ENCODE results near the gene F2R.
"Not testable (repeated sequence)": the region's sequence is repeated elsewhere in the genome, so short reads cannot be mapped to it uniquely, and the experiment has no call there.

The F2R gene

GRCh38 chr5:76735762-76736545 lies 20.0 kb downstream of the F2R start:
- no peaks in the 10 kb centered on the region for H3K9me3 ChIP-seq (replicated peaks; ENCODE audit: insufficient read depth, low read length)
- H2AFZ ChIP-seq (ENCODE audit: low read length), result no peak overlapping the region
- no peaks in the 10 kb centered on the region for H3K9me2 ChIP-seq (replicated peaks; ENCODE audit: insufficient read depth, low read length)
- no peak overlapping the region for H3K9ac ChIP-seq (ENCODE audit: low read length)
- H3K4me1 ChIP-seq (ENCODE audit: low read length), result peaks cover 38% of the 10 kb centered on the region
- H3K4me2 ChIP-seq (ENCODE audit: low read depth, low read length), result no peak overlapping the region
- no peaks in the 10 kb centered on the region for H4K20me1 ChIP-seq (ENCODE audit: insufficient read depth, low read length)
- no peaks in the 10 kb centered on the region for H3K79me2 ChIP-seq (ENCODE audit: low read length)
- no peaks in the 10 kb centered on the region for H3K36me3 ChIP-seq (replicated peaks; ENCODE audit: insufficient read depth, low read length)
- no peak overlapping the region for H3K4me3 ChIP-seq (ENCODE audit: low read length)
- TF ChIP-seq EZH2phosphoT487 (IDR thresholded peaks at IDR 0.05; ENCODE audit: low read length) (no peak), EZH2 (optimal IDR thresholded peaks at IDR 0.05; ENCODE audit: low read depth, low read length) (no peak)
- TF ChIP-seq, protein P1, sequence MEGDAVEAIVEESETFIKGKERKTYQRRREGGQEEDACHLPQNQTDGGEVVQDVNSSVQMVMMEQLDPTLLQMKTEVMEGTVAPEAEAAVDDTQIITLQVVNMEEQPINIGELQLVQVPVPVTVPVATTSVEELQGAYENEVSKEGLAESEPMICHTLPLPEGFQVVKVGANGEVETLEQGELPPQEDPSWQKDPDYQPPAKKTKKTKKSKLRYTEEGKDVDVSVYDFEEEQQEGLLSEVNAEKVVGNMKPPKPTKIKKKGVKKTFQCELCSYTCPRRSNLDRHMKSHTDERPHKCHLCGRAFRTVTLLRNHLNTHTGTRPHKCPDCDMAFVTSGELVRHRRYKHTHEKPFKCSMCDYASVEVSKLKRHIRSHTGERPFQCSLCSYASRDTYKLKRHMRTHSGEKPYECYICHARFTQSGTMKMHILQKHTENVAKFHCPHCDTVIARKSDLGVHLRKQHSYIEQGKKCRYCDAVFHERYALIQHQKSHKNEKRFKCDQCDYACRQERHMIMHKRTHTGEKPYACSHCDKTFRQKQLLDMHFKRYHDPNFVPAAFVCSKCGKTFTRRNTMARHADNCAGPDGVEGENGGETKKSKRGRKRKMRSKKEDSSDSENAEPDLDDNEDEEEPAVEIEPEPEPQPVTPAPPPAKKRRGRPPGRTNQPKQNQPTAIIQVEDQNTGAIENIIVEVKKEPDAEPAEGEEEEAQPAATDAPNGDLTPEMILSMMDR (IDR thresholded peaks at IDR 0.05; ENCODE audit: low read length), result no peak
- H3K27ac ChIP-seq (ENCODE audit: low read length), result no peak overlapping the region
- H3F3A ChIP-seq (ENCODE audit: insufficient read depth, low read length), result peaks cover 35% of the 10 kb centered on the region
- no peak for DNase-seq
- H3K27me3 ChIP-seq (replicated peaks; ENCODE audit: insufficient read depth, low read length), result no peaks in the 10 kb centered on the region

DNA sequence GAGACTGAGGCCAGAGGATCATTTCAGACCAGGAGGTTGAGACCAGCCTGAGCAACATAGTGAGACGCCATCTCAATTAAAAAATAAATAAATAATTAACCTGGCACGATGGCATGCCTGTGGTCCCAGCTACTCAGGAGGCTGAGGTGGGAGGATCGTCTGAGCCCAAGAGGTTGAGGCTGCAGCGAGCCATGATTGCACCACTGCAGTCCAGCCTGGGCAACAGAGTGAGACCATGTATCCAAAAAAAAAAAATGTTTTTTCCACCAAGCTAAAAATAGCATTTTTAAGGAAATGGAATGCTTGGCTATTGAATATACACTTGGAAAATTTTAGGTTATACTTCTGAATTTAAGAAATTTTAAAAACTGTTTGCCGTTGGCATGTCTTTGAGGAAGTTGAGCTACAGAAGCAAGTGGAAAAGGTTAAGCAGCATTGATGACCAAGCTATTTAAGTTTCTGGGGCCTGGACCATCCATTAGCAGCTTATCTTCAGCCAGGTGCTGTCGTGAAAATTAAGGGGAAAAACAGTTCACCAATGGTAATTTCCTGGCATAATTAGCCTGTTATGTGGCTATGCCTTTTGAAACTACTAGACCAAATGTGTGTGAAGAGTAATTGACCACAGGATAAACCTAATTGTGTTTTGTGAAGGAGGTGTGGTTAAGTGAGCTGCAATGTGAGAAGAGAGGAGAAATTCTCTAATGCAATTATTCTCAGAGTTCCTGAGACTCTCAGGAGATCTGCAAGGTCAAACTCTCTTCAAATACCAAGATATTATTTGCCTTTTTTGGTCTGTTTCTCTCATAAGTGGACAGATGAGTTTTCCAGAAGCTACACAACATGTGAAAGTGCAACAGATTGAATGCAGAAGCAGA lies 21.0 kb downstream of the F2R start:
- H4K20me1 ChIP-seq (ENCODE audit: insufficient read depth, low read length), result no peaks in the 10 kb centered on the region
- DNase-seq, result peak; percentile 92
- H3K4me3 ChIP-seq (ENCODE audit: low read length), result no peak overlapping the region
- peak overlapping the region; percentile 97 for H3K27ac ChIP-seq (ENCODE audit: low read length)
- peak overlapping the region; percentile 48 for H3K9ac ChIP-seq (ENCODE audit: low read length)
- H3K9me2 ChIP-seq (replicated peaks; ENCODE audit: insufficient read depth, low read length), result no peaks in the 10 kb centered on the region
- H3K79me2 ChIP-seq (ENCODE audit: low read length), result no peaks in the 10 kb centered on the region
- H3K4me1 ChIP-seq (ENCODE audit: low read length), result peaks cover 45% of the 10 kb centered on the region
- no peaks in the 10 kb centered on the region for H3K36me3 ChIP-seq (replicated peaks; ENCODE audit: insufficient read depth, low read length)
- no peaks in the 10 kb centered on the region for H3K27me3 ChIP-seq (replicated peaks; ENCODE audit: insufficient read depth, low read length)
- no peaks in the 10 kb centered on the region for H3K9me3 ChIP-seq (replicated peaks; ENCODE audit: insufficient read depth, low read length)
- TF ChIP-seq EZH2 (optimal IDR thresholded peaks at IDR 0.05; ENCODE audit: low read depth, low read length) (no peak), EZH2phosphoT487 (IDR thresholded peaks at IDR 0.05; ENCODE audit: low read length) (no peak)
- TF ChIP-seq, protein P1 (IDR thresholded peaks at IDR 0.05; ENCODE audit: low read length), result no peak
- peak overlapping the region; percentile 55; the same call in 1 of the 2 replicates for H3K4me2 ChIP-seq (ENCODE audit: low read depth, low read length)
- H2AFZ ChIP-seq (ENCODE audit: low read length), result no peak overlapping the region
- H3F3A ChIP-seq (ENCODE audit: insufficient read depth, low read length), result peaks cover 44% of the 10 kb centered on the region

DNA sequence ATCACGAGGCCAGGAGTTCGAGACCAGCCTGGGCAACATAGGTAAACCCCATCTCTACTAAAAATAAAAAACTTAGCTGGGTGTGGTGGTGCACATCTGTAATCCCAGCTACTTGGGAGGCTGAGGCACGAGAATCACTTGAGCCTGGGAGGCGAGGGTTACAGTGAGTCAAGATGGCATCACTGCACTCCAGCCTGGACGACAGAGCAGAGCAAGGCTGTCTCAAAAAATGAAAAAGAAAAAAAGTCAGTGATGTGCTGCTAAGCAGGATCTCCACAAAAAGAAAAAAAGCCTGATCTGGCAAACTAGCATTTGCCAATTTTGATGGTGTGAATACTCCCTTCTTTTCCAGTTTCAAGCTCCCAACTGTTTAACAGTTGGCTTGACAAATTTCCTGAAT lies 21.9 kb downstream of the F2R start:
- no peaks in the 10 kb centered on the region for H3K36me3 ChIP-seq (replicated peaks; ENCODE audit: insufficient read depth, low read length)
- no peaks in the 10 kb centered on the region for H3K9me3 ChIP-seq (replicated peaks; ENCODE audit: insufficient read depth, low read length)
- H3K9ac ChIP-seq (ENCODE audit: low read length), result peak overlapping the region; percentile 48
- H3F3A ChIP-seq (ENCODE audit: insufficient read depth, low read length), result peaks cover 46% of the 10 kb centered on the region
- H3K4me2 ChIP-seq (ENCODE audit: low read depth, low read length), result peak overlapping the region; percentile 55
- H3K4me1 ChIP-seq (ENCODE audit: low read length), result peaks cover 47% of the 10 kb centered on the region
- H3K79me2 ChIP-seq (ENCODE audit: low read length), result no peaks in the 10 kb centered on the region
- H3K9me2 ChIP-seq (replicated peaks; ENCODE audit: insufficient read depth, low read length), result no peaks in the 10 kb centered on the region
- TF ChIP-seq, protein P1 (IDR thresholded peaks at IDR 0.05; ENCODE audit: low read length), result no peak
- TF ChIP-seq EZH2phosphoT487 (IDR thresholded peaks at IDR 0.05; ENCODE audit: low read length), result no peak
- TF ChIP-seq EZH2 (optimal IDR thresholded peaks at IDR 0.05; ENCODE audit: low read depth, low read length), result no peak
- DNase-seq, result no peak
- H3K27ac ChIP-seq (ENCODE audit: low read length), result peak overlapping the region; percentile 97
- H2AFZ ChIP-seq (ENCODE audit: low read length), result no peak overlapping the region
- no peaks in the 10 kb centered on the region for H4K20me1 ChIP-seq (ENCODE audit: insufficient read depth, low read length)
- H3K4me3 ChIP-seq (ENCODE audit: low read length), result no peak overlapping the region
- no peaks in the 10 kb centered on the region for H3K27me3 ChIP-seq (replicated peaks; ENCODE audit: insufficient read depth, low read length)

- H3K36me3 ChIP-seq (replicated peaks; ENCODE audit: insufficient read depth, low read length); H4K20me1 ChIP-seq (ENCODE audit: insufficient read depth, low read length); H3K27me3 ChIP-seq (replicated peaks; ENCODE audit: insufficient read depth, low read length); H3K9me3 ChIP-seq (replicated peaks; ENCODE audit: insufficient read depth, low read length); H3K9ac ChIP-seq (ENCODE audit: low read length); H3K4me3 ChIP-seq (ENCODE audit: low read length); H3K79me2 ChIP-seq (ENCODE audit: low read length); H2AFZ ChIP-seq (ENCODE audit: low read length); H3K9me2 ChIP-seq (replicated peaks; ENCODE audit: insufficient read depth, low read length); H3K4me2 ChIP-seq (ENCODE audit: low read depth, low read length): not testable (repeated sequence)
- Histone ChIP-seq H3K27ac (ENCODE audit: low read length) (peak overlapping the region; percentile 55; the same call in 1 of the 2 replicates), H3K4me1 (ENCODE audit: low read length) (peaks cover 38% of the 10 kb centered on the region), H3F3A (ENCODE audit: insufficient read depth, low read length) (peaks cover 40% of the 10 kb centered on the region)
- peak; percentile 64 for DNase-seq
Observed at GRCh38 chr5:76741506-76741905, 25.6 kb downstream of the F2R start.

Measured in MM.1S (cell line).